Mucosa of descending colon (tissue), 3 donors: ENCODE results near the gene FSTL4. TPM values are rescaled to one million over a fixed set of nuclear protein-coding genes. Genes with fewer than 3 reads are reported as not detected.

Experiments used
- ATAC-seq: fragments of 200-7000 bp; cut with Tn5 transposase; one replicate; pipeline ENCODE4 v1.9.1; 2020; ENCODE audit warnings: mild to moderate bottlenecking, moderate library complexity
- DNase-seq, 3 donors: peaks; one replicate each; pipeline ENCODE4 v3.0.0-alpha.2; 2020
- H3K36me3 ChIP-seq: fragments of 200-600 bp; one replicate; pipeline ENCODE4 v1.8.0; 2021; ENCODE audit warnings: low read depth, mild to moderate bottlenecking
- H3K4me1 ChIP-seq: fragments of 200-600 bp; one replicate; pipeline ENCODE4 v1.8.0; 2021; ENCODE audit warnings: low read depth, mild to moderate bottlenecking
- H3K4me3 ChIP-seq: fragments of 200-600 bp; one replicate; pipeline ENCODE4 v1.8.0; 2021; ENCODE audit warnings: mild to moderate bottlenecking
- H3K9me3 ChIP-seq: fragments of 200-600 bp; one replicate; pipeline ENCODE4 v1.8.0; 2021; ENCODE audit warnings: mild to moderate bottlenecking
- intact Hi-C, 2 donors: fragments of 100-400 bp; cut with DNase I in 1 of 2; cut with micrococcal nuclease in 1 of 2; formaldehyde crosslinking; loops; one replicate each; pipeline versions ENCODE4 v1.11.0 to v1.11.1; 2022; cut with DNase I, micrococcal nuclease
- total RNA-seq, 3 donors: library from RNA; stranded (reverse); fragmentation: NEBNext Ultra II Directional in 2 of 3; extraction: Animal tissue kit (Norgen Biotek cat#: 25700) in 2 of 3; gene quantifications; one replicate each; pipeline versions ENCODE4 v1.2.1 to v1.2.4, GENCODE V29; 2021 to 2023
- TF ChIP-seq, protein P1 (sequence below): fragments of 200-600 bp; IDR thresholded peaks from one replicate; pipeline ENCODE4 v1.8.0; 2022; ENCODE audit warnings: antibody characterized with exemption, mild to moderate bottlenecking
- donor health status: DM: no; HTN: no; CAD: no; lungs with moderate emphysema.
- donor health status: DM: no; HTN: no; CAD: no.
- donor health status: DM: no; HTN: yes; CAD: no.

FSTL4 gene
- total RNA-seq, 3 donors from 2014 or later: 0.29 to 0.77 (median 0.57) TPM

DNA sequence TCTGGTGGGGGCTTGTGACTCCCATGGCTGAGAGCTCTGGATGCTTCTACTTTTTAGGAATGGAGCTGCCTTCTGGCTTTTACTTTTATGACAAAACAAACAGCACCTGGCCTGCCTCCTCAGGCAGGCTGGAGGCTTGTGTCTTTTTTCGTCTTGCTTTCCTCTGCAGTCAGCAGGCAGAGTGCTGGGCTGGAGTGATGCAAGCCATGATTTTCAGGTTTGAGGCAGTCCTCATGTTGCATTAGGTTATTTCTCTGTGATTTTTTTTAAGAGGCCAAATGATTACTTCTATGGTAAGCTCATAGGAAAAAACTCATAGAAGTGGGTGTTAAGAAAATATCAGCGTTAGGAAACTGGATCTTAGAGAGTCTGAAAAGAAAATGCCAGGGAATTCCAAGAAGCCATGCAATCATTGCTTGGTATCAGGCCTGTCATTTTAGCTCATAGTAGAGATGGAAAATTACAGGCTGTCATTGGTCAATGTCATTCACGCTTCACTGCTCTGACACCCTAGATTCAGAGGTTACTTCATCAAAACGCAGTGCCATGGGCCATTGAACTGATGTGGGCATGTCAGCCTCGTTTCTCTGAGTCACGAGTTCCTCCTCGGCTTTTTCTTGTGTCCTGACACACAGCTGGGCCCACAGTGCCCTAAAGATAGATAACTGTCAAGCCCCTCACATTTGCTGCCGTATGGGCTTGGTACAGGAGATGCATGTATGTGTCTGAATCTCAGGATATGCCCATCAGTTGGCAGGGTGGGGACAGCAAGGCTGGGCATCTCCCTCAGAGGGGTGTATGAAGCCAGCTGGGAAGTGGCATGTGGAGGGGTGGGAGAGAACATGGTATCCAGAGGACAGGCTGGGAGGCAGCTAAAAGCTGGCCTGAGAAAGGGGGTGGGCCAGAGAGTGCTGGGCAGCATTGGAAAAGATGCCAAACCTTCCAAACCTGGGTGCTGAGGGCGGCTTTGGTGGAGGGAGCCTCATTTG, 408.7 kb downstream of the FSTL4 start:
- no peak for DNase-seq
- intact Hi-C loops: no loop called here
- no peaks in the 10 kb centered on the region for H3K9me3 ChIP-seq
- no peak for ATAC-seq
- TF ChIP-seq, protein P1, sequence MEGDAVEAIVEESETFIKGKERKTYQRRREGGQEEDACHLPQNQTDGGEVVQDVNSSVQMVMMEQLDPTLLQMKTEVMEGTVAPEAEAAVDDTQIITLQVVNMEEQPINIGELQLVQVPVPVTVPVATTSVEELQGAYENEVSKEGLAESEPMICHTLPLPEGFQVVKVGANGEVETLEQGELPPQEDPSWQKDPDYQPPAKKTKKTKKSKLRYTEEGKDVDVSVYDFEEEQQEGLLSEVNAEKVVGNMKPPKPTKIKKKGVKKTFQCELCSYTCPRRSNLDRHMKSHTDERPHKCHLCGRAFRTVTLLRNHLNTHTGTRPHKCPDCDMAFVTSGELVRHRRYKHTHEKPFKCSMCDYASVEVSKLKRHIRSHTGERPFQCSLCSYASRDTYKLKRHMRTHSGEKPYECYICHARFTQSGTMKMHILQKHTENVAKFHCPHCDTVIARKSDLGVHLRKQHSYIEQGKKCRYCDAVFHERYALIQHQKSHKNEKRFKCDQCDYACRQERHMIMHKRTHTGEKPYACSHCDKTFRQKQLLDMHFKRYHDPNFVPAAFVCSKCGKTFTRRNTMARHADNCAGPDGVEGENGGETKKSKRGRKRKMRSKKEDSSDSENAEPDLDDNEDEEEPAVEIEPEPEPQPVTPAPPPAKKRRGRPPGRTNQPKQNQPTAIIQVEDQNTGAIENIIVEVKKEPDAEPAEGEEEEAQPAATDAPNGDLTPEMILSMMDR: no peak
- no peaks in the 10 kb centered on the region for H3K36me3 ChIP-seq
- no peaks in the 10 kb centered on the region for H3K4me1 ChIP-seq
- no peak overlapping the region for H3K4me3 ChIP-seq

DNA sequence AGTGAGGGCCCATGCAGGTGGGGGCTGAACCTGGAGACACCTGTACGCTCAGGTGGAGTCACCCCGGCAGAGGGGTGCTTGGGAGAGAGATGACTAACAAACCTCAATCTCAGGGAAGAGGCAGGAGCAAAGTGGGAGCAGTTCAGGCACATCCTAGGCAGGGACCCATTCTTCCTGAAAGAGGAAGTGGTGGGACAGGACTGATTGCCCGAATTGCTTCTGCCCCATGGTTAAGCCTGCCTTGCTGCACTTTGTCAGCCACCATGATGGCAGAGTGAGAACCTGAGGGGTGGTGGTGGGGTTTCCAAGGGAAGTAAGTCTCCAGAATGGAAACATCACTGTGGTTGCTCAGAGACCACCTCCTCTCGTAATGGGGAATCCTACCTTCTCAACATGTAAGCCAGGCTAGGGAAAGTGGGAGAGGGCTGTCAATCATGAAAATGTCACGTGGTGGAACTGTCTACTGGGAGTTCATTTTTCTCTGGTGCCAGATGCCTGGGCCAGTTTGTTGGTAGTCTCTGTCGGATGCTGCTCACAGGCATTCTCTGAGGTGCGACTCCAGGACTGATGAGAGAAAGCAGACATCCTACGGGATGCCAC, 410.2 kb downstream of the FSTL4 start:
- intact Hi-C loops: no loop called here
- Histone ChIP-seq H3K4me3 (no peak overlapping the region), H3K4me1 (no peaks in the 10 kb centered on the region), H3K36me3 (no peaks in the 10 kb centered on the region), H3K9me3 (no peaks in the 10 kb centered on the region)
- TF ChIP-seq, protein P1: no peak
- DNase-seq (no peak), ATAC-seq (no peak)

DNA sequence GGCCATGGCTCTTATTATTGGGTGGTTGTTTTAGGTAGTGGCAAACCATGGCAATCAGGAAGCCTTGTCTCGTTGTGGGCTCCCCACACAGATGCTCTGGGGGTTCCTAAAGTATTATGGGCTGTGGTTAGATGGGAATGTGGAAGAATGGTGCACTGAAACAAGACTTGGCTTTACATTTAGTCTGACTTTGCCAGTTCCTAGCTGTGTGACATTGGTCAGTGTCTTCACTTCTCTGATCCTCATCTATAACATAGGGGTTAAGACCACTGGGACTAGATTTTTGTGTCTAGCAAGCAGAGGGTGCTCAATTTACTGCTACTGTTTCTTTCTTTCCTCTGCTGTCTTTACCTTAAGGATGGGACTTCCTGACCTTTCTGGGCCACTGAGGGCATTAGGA, 411.0 kb downstream of the FSTL4 start:
- no peak for DNase-seq
- TF ChIP-seq, protein P1: no peak
- no peaks in the 10 kb centered on the region for H3K4me1 ChIP-seq
- ATAC-seq: no peak
- intact Hi-C loops: no loop called here
- H3K4me3 ChIP-seq: no peak overlapping the region
- H3K36me3 ChIP-seq: no peaks in the 10 kb centered on the region
- no peaks in the 10 kb centered on the region for H3K9me3 ChIP-seq

DNA sequence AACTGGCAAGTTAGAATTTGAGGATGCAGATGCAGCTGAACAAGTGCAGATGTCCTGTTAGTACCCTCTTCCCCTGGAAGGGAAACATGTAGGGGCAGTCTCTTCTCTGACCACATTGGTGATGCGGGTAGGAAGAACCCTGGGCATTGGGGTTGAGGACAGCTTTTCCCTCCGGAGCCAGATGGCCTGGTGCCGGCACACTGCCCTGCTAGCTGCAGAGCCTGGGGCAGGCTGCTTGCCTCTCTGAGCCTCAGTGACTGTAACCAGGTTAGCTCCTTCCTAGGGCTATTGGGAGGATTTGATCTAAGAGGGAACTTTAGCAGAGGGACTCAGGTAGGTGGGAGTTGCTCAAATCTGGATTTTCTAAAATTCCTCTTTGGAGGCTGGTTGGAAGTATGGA, 412.1 kb downstream of the FSTL4 start:
- TF ChIP-seq, protein P1: no peak
- no peak overlapping the region for H3K4me3 ChIP-seq
- DNase-seq (no peak), ATAC-seq (no peak)
- no peaks in the 10 kb centered on the region for H3K36me3 ChIP-seq
- H3K4me1 ChIP-seq: no peaks in the 10 kb centered on the region
- intact Hi-C loops: no loop called here
- no peaks in the 10 kb centered on the region for H3K9me3 ChIP-seq

DNA sequence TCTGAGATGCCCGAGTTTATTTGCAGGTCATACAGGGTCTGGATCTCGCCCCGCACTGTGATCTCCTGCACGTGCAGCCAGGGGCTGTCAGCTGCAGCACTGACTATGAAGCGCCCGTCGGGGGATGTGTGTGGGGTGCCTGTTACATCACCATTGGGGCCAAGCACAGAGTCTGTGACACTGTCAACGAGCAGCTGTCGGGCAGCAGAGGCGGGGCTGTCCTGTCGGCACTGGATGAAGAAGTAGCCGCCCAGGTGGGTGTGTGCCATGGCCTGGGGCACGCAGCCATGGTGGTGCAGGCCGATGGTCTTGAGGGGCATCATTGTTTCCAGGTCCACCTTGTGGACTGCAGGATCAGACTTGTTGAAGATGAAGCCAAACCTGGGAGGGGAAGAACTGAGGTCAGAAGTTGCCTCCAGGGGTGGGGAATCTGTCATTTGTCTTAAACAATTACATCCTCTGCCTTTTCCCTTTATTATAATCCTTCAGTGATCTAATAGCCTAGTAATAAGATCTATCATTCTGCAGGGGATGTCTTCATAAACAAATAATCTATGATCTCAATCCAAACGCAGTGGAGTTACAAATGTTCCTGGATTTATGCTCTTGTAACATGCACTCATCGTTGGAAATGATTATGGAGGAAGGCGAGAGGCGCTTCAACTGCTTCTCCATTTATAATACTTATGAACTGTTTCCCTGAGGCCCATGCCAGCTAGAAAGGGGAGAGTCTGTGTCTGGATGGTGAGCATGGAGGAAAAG, 412.7 kb downstream of the FSTL4 start:
- intact Hi-C loops: no loop called here
- H3K4me1 ChIP-seq: no peaks in the 10 kb centered on the region
- no peak for ATAC-seq
- no peaks in the 10 kb centered on the region for H3K36me3 ChIP-seq
- TF ChIP-seq, protein P1: no peak
- H3K9me3 ChIP-seq: no peaks in the 10 kb centered on the region
- H3K4me3 ChIP-seq: no peak overlapping the region
- DNase-seq: no peak
